ENCODE data around the gene PXMP4. TPM values are rescaled to one million over a fixed set of nuclear protein-coding genes. Genes with fewer than 3 reads are reported as not detected.

The PXMP4 gene
- polyA plus RNA-seq, 2 of the 4 experiments (the other 2 are of a cell fraction) = 4.5 to 6.6 TPM

DNA sequence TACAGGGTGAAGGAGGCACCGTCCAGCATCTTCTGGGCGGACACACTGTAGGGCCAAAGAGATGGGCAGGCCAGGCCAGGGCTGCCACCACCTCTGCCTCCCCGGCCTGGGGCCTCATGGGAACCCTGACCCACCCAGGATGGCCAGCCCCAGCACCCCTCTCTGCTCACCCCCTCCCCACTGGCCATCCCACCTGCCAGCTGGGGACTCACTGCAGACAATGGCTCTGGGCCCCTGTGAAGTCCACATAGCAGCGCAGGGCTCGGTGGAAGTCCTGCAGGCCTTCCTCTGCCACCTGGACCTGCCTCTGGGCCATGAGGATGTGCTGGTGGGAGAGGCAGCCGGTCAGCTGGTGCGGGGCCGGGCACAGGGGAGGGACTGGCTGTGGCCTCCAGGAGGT is 61.6 kb downstream of the PXMP4 start:
- no peak for ATAC-seq
- WGBS (ENCODE audit: missing lambda C conversion rate) = 100% methylated on average over 1 of the region's 8 CpGs
- POLR2A ChIA-PET = no interaction called here

GRCh38 chr20:33657704-33658095 is 62.4 kb downstream of the PXMP4 start:
- Histone ChIP-seq H3K9me3 (no peaks in the 10 kb centered on the region), H3K4me1 (peaks cover 7% of the 10 kb centered on the region; the same call in 2 of the 3 replicates), H3K27ac (no peak overlapping the region), H3K4me2 (no peak overlapping the region), H3K4me3 (no peak overlapping the region)
- ATAC-seq = no peak
- DNase-seq (ENCODE audit: low read depth in 1 of 2, low spot score in 1 of 2) = no peak
- TF ChIP-seq BCL3 (IDR thresholded peaks at IDR 0.05) (no peak), SREBF2 (IDR thresholded peaks at IDR 0.05) (no peak), CHD4 (IDR thresholded peaks at IDR 0.05; ENCODE audit: borderline replicate concordance) (no peak), RAD21 (conservative IDR thresholded peaks at IDR 0.05 in 1 of 2, IDR thresholded peaks at IDR 0.05 in 1 of 2) (no peak), POLR2AphosphoS2 (conservative IDR thresholded peaks at IDR 0.05; ENCODE audit: low read length) (no peak), NFE2L2 (conservative IDR thresholded peaks at IDR 0.05; ENCODE audit: low read length) (no peak), RNF2 (IDR thresholded peaks at IDR 0.05; ENCODE audit: borderline replicate concordance, low read depth) (no peak), HES2 (IDR thresholded peaks at IDR 0.05) (no peak), FOSL2 (IDR thresholded peaks at IDR 0.05) (no peak), FOSL2 (CRISPR knock-in tag; IDR thresholded peaks at IDR 0.05) (no peak), EP300 (IDR thresholded peaks at IDR 0.05) (no peak), JUNB (IDR thresholded peaks at IDR 0.05) (no peak), CEBPB (IDR thresholded peaks at IDR 0.05) (no peak), ZSCAN20 (CRISPR knock-in tag; IDR thresholded peaks at IDR 0.05) (no peak)
- TF ChIP-seq, protein P1, sequence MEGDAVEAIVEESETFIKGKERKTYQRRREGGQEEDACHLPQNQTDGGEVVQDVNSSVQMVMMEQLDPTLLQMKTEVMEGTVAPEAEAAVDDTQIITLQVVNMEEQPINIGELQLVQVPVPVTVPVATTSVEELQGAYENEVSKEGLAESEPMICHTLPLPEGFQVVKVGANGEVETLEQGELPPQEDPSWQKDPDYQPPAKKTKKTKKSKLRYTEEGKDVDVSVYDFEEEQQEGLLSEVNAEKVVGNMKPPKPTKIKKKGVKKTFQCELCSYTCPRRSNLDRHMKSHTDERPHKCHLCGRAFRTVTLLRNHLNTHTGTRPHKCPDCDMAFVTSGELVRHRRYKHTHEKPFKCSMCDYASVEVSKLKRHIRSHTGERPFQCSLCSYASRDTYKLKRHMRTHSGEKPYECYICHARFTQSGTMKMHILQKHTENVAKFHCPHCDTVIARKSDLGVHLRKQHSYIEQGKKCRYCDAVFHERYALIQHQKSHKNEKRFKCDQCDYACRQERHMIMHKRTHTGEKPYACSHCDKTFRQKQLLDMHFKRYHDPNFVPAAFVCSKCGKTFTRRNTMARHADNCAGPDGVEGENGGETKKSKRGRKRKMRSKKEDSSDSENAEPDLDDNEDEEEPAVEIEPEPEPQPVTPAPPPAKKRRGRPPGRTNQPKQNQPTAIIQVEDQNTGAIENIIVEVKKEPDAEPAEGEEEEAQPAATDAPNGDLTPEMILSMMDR (IDR thresholded peaks at IDR 0.05) = no peak
- TF ChIP-seq, protein P2, sequence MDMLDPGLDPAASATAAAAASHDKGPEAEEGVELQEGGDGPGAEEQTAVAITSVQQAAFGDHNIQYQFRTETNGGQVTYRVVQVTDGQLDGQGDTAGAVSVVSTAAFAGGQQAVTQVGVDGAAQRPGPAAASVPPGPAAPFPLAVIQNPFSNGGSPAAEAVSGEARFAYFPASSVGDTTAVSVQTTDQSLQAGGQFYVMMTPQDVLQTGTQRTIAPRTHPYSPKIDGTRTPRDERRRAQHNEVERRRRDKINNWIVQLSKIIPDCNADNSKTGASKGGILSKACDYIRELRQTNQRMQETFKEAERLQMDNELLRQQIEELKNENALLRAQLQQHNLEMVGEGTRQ (IDR thresholded peaks at IDR 0.05) = no peak
- TF ChIP-seq, protein P3, sequence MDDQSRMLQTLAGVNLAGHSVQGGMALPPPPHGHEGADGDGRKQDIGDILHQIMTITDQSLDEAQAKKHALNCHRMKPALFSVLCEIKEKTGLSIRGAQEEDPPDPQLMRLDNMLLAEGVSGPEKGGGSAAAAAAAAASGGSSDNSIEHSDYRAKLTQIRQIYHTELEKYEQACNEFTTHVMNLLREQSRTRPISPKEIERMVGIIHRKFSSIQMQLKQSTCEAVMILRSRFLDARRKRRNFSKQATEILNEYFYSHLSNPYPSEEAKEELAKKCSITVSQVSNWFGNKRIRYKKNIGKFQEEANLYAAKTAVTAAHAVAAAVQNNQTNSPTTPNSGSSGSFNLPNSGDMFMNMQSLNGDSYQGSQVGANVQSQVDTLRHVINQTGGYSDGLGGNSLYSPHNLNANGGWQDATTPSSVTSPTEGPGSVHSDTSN (IDR thresholded peaks at IDR 0.05) = no peak
- 90% methylated on average over 11 of the region's 12 CpGs for WGBS (ENCODE audit: missing lambda C conversion rate)
- no peak for FAIRE-seq
- ChIA-PET POLR2A (no interaction called here), CTCF (interaction anchor here (0.9 to 2.5 kb wide), 3 partner anchors 10 to 160 kb away, joined by 4 to 9 read pairs (median 4); no protein-coding TSS in a partner anchor)

More for the DNA sequence above, 61.6 kb downstream of the PXMP4 start:
- no peak for FAIRE-seq
- H3K4me2 ChIP-seq = no peak overlapping the region
- H3K4me1 ChIP-seq = peaks cover 8% of the 10 kb centered on the region; the same call in 2 of the 3 replicates
- no peak for DNase-seq (ENCODE audit: low read depth in 1 of 2, low spot score in 1 of 2)
- no peak overlapping the region for H3K27ac ChIP-seq
- CTCF ChIA-PET = interaction anchor here (1.2 to 1.7 kb wide), 2 partner anchors 16 to 201 kb away, joined by 4 to 5 read pairs; no protein-coding TSS in a partner anchor
- no peak for TF ChIP-seq POLR2AphosphoS2 (conservative IDR thresholded peaks at IDR 0.05; ENCODE audit: low read length)
- TF ChIP-seq CEBPB (IDR thresholded peaks at IDR 0.05) = no peak
- no peak for TF ChIP-seq BHLHE40 (IDR thresholded peaks at IDR 0.05; ENCODE audit: low read depth, low read length)
- TF ChIP-seq EHMT2 (IDR thresholded peaks at IDR 0.05; ENCODE audit: low read depth) = no peak
- TF ChIP-seq PHF8 (IDR thresholded peaks at IDR 0.05; ENCODE audit: borderline replicate concordance, low read depth) = no peak
- TF ChIP-seq NPAS2 (CRISPR knock-in tag; IDR thresholded peaks at IDR 0.05; ENCODE audit: borderline replicate concordance) = no peak
- TF ChIP-seq CBX2 (IDR thresholded peaks at IDR 0.05; ENCODE audit: borderline replicate concordance, low read depth) = no peak
- TF ChIP-seq SREBF2 (IDR thresholded peaks at IDR 0.05) = no peak
- TF ChIP-seq FOXS1 (CRISPR knock-in tag; IDR thresholded peaks at IDR 0.05) = no peak
- no peak for TF ChIP-seq NR3C1 (IDR thresholded peaks at IDR 0.05)
- TF ChIP-seq, protein P3 (IDR thresholded peaks at IDR 0.05) = no peak
- no peak for TF ChIP-seq JUN (IDR thresholded peaks at IDR 0.05)
- TF ChIP-seq, protein P2 (IDR thresholded peaks at IDR 0.05) = no peak
- no peak overlapping the region for H3K4me3 ChIP-seq
- no peaks in the 10 kb centered on the region for H3K9me3 ChIP-seq

Measured in A549 (cell line).